ENCODE data around the gene PDGFD. TPM values are rescaled to one million over a fixed set of nuclear protein-coding genes. Genes with fewer than 3 reads are reported as not detected.

PDGFD gene
- total RNA-seq, 1 donor from 2014 or later: 10.9 TPM

GRCh38 chr11:104005234-104005855, 158.6 kb downstream of the PDGFD start:
- Histone ChIP-seq H3K4me3 (no peak overlapping the region), H3K27ac (replicated peaks) (no peak overlapping the region), H3K4me1 (peaks cover 4% of the 10 kb centered on the region), H3K36me3 (no peaks in the 10 kb centered on the region), H3K9me3 (replicated peaks) (no peaks in the 10 kb centered on the region), H3K27me3 (ENCODE audit: low read depth) (no peaks in the 10 kb centered on the region)
- no peak for DNase-seq
- TF ChIP-seq CTCF (IDR thresholded peaks at IDR 0.05; ENCODE audit: borderline replicate concordance): no peak
- intact Hi-C loops (cut with micrococcal nuclease): no loop called here

GRCh38 chr11:104003491-104003890, 160.5 kb downstream of the PDGFD start:
- Histone ChIP-seq H3K36me3 (no peaks in the 10 kb centered on the region), H3K9me3 (replicated peaks) (no peaks in the 10 kb centered on the region), H3K27ac (replicated peaks) (no peak overlapping the region), H3K27me3 (ENCODE audit: low read depth) (no peaks in the 10 kb centered on the region), H3K4me3 (no peak overlapping the region), H3K4me1 (no peaks in the 10 kb centered on the region)
- no peak for DNase-seq
- TF ChIP-seq CTCF (IDR thresholded peaks at IDR 0.05; ENCODE audit: borderline replicate concordance): no peak
- intact Hi-C loops (cut with micrococcal nuclease): no loop called here

DNA sequence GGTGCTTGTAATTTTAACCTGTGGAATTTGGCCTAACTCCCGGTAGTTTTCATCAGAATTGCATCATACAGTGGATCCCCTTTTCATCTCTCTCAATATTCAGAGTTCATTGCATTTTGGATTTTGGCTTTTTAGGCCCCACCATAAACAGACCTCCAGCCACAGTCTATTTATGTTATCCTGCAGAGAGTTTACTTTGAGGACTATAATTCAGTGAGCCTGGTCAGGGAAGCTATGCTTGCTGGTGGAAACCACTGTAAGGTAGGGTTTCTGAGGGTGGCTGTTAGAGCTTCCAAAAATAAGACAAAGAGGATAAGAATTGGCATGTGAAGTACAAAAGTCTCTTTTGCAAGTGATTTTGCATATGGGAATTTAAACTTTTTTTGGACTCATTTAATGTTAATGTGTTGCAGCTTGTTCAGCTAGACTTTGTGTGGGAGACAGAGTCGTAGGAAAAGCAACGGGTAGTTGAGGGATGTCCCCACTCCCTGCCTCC, 162.3 kb downstream of the PDGFD start:
- H3K27me3 ChIP-seq (ENCODE audit: low read depth): no peaks in the 10 kb centered on the region
- H3K36me3 ChIP-seq: no peaks in the 10 kb centered on the region
- H3K4me1 ChIP-seq: no peaks in the 10 kb centered on the region
- no peak overlapping the region for H3K4me3 ChIP-seq
- intact Hi-C loops (cut with micrococcal nuclease): no loop called here
- no peaks in the 10 kb centered on the region for H3K9me3 ChIP-seq (replicated peaks)
- DNase-seq: no peak
- H3K27ac ChIP-seq (replicated peaks): no peak overlapping the region
- TF ChIP-seq CTCF (IDR thresholded peaks at IDR 0.05; ENCODE audit: borderline replicate concordance): no peak

GRCh38 chr11:104000798-104001197, 163.1 kb downstream of the PDGFD start:
- Histone ChIP-seq H3K4me1 (no peaks in the 10 kb centered on the region), H3K4me3 (no peak overlapping the region), H3K27me3 (ENCODE audit: low read depth) (no peaks in the 10 kb centered on the region), H3K36me3 (no peaks in the 10 kb centered on the region), H3K9me3 (replicated peaks) (no peaks in the 10 kb centered on the region), H3K27ac (replicated peaks) (no peak overlapping the region)
- TF ChIP-seq CTCF (IDR thresholded peaks at IDR 0.05; ENCODE audit: borderline replicate concordance): no peak
- intact Hi-C loops (cut with micrococcal nuclease): no loop called here
- no peak for DNase-seq

- DNase-seq: no peak
- Histone ChIP-seq H3K27me3 (ENCODE audit: low read depth) (no peaks in the 10 kb centered on the region), H3K9me3 (replicated peaks) (no peaks in the 10 kb centered on the region), H3K36me3 (no peaks in the 10 kb centered on the region), H3K4me3 (no peak overlapping the region), H3K4me1 (no peaks in the 10 kb centered on the region), H3K27ac (replicated peaks) (no peak overlapping the region)
- TF ChIP-seq CTCF (IDR thresholded peaks at IDR 0.05; ENCODE audit: borderline replicate concordance): no peak
- intact Hi-C loops (cut with micrococcal nuclease): no loop called here
Observed at GRCh38 chr11:103998826-103999508, 165.0 kb downstream of the PDGFD start.
